MCF 10A (cell line): Measurements from ENCODE around the gene MTA3. TPM values are rescaled to one million over a fixed set of nuclear protein-coding genes. Genes with fewer than 3 reads are reported as not detected.

Experiments used
- BruUV-seq: library from RNA; stranded (reverse); fragments of 400-500 nt; replicated peaks from 2 replicates; lab custom pipeline; 2021; lab: Mats Ljungman, UMichigan
- CTCF ChIA-PET: fragments of 300-600 bp; sonication (Branson Sonifier 250); formaldehyde crosslinking; extraction: SDS; loops from one replicate; lab custom pipeline; 2021; ENCODE audit warnings: antibody characterized with exemption, inconsistent platforms; lab: Yijun Ruan, JAX
- POLR2A ChIA-PET: fragments of 300-600, 350-650 bp; sonication (Branson Sonifier 250); formaldehyde crosslinking; extraction: SDS; loops from one replicate; lab custom pipeline; 2020; ENCODE audit warnings: antibody characterized with exemption, inconsistent platforms; lab: Yijun Ruan, JAX
- DNase-seq: peaks from one replicate; pipeline ENCODE4 v3.0.0-alpha.2; 2018; ENCODE audit not compliant: unreplicated experiment
- H3K27ac Mint-ChIP-seq: one replicate; pipeline ENCODE4 v1.8.0; 2022; ENCODE audit warnings: mild to moderate bottlenecking, low read depth, mixed read lengths; ENCODE audit not compliant: unreplicated experiment
- H3K27me3 Mint-ChIP-seq: one replicate; pipeline ENCODE4 v1.8.0; 2022; ENCODE audit warnings: mixed read lengths; ENCODE audit not compliant: insufficient read depth, unreplicated experiment
- H3K36me3 Mint-ChIP-seq: one replicate; pipeline ENCODE4 v1.8.0; 2022; ENCODE audit warnings: mild to moderate bottlenecking, moderate library complexity, mixed read lengths; ENCODE audit not compliant: insufficient read depth, unreplicated experiment
- H3K4me1 Mint-ChIP-seq: one replicate; pipeline ENCODE4 v1.8.0; 2022; ENCODE audit warnings: mixed read lengths; ENCODE audit not compliant: insufficient read depth, unreplicated experiment
- H3K4me3 Mint-ChIP-seq: one replicate; pipeline ENCODE4 v1.8.0; 2022; ENCODE audit warnings: mild to moderate bottlenecking, moderate library complexity, mixed read lengths; ENCODE audit not compliant: unreplicated experiment
- H3K9me3 Mint-ChIP-seq: one replicate; pipeline ENCODE4 v1.8.0; 2022; ENCODE audit warnings: mixed read lengths; ENCODE audit not compliant: unreplicated experiment
- CTCF ChIP-seq: fragments of 200-600 bp; IDR thresholded peaks from one replicate; pipeline ENCODE4 v1.8.0; 2022; ENCODE audit warnings: antibody characterized with exemption, mild to moderate bottlenecking; ENCODE audit not compliant: unreplicated experiment
- intact Hi-C: fragments of 100-400 bp; cut with micrococcal nuclease; formaldehyde crosslinking; loops from 2 replicates; pipeline ENCODE4 v1.14.1; 2022
- total RNA-seq: library from RNA; stranded (reverse); gene quantifications from 2 replicates; pipeline ENCODE4 v1.2.3, GENCODE V29; 2022

The MTA3 gene
- total RNA-seq, 1 experiment from 2014 or later, result 41.4 TPM

- no peak for TF ChIP-seq CTCF
- peaks cover 19% of the 10 kb centered on the region for H3K36me3 Mint-ChIP-seq
- intact Hi-C loops, result no loop called here
Measured at GRCh38 chr2:42685303-42685702, 116.9 kb downstream of the MTA3 start.

GRCh38 chr2:42693013-42693615 is 124.7 kb downstream of the MTA3 start:
- TF ChIP-seq CTCF, result no peak
- Mint-ChIP-seq H3K36me3 (peaks cover 6% of the 10 kb centered on the region), H3K9me3 (no peaks in the 10 kb centered on the region), H3K4me3 (no peak overlapping the region), H3K4me1 (peaks cover 5% of the 10 kb centered on the region), H3K27ac (no peak overlapping the region), H3K27me3 (no peaks in the 10 kb centered on the region)
- ChIA-PET POLR2A (no interaction called here), CTCF (no interaction called here)
- no TSS peak for BruUV-seq
- intact Hi-C loops, result no loop called here
- DNase-seq, result no peak

More at GRCh38 chr2:42685303-42685702, 116.9 kb downstream of the MTA3 start:
- Mint-ChIP-seq H3K27me3 (no peaks in the 10 kb centered on the region), H3K9me3 (no peaks in the 10 kb centered on the region), H3K4me3 (no peak overlapping the region), H3K4me1 (no peaks in the 10 kb centered on the region), H3K27ac (no peak overlapping the region)
- POLR2A ChIA-PET, result no interaction called here
- no TSS peak for BruUV-seq
- CTCF ChIA-PET, result interaction anchor here (2.1 kb wide), 1 partner anchor 22 kb away, joined by 12 read pairs; no protein-coding TSS in a partner anchor
- no peak for DNase-seq

- no peak overlapping the region for H3K4me3 Mint-ChIP-seq
- TF ChIP-seq CTCF, result no peak
- H3K4me1 Mint-ChIP-seq, result peaks cover 5% of the 10 kb centered on the region
- intact Hi-C loops, result no loop called here
- H3K27ac Mint-ChIP-seq, result no peak overlapping the region
- no TSS peak for BruUV-seq
- H3K9me3 Mint-ChIP-seq, result no peaks in the 10 kb centered on the region
- H3K36me3 Mint-ChIP-seq, result peaks cover 6% of the 10 kb centered on the region
- no peak for DNase-seq
- ChIA-PET POLR2A (no interaction called here), CTCF (interaction anchor here (0.6 to 1.0 kb wide), 2 partner anchors 28 to 197 kb away, joined by 4 to 6 read pairs; no protein-coding TSS in a partner anchor)
- H3K27me3 Mint-ChIP-seq, result no peaks in the 10 kb centered on the region
Measured at GRCh38 chr2:42693688-42694479, 125.5 kb downstream of the MTA3 start.

GRCh38 chr2:42696987-42697386 is 128.6 kb downstream of the MTA3 start:
- no peak for TF ChIP-seq CTCF
- intact Hi-C loops, result no loop called here
- peaks cover 5% of the 10 kb centered on the region for H3K4me1 Mint-ChIP-seq
- H3K4me3 Mint-ChIP-seq, result no peak overlapping the region
- DNase-seq, result no peak
- ChIA-PET POLR2A (no interaction called here), CTCF (interaction anchor here (0.5 to 0.7 kb wide), 2 partner anchors 31 to 250 kb away, joined by 3 read pairs; no protein-coding TSS in a partner anchor)
- peaks cover 6% of the 10 kb centered on the region for H3K36me3 Mint-ChIP-seq
- H3K27me3 Mint-ChIP-seq, result no peaks in the 10 kb centered on the region
- H3K9me3 Mint-ChIP-seq, result no peaks in the 10 kb centered on the region
- BruUV-seq, result no TSS peak
- no peak overlapping the region for H3K27ac Mint-ChIP-seq
